Hepatocyte (in vitro differentiated cells): ENCODE measurements around the gene TRPT1. TPM values are rescaled to one million over a fixed set of nuclear protein-coding genes. Genes with fewer than 3 reads are reported as not detected.

Experiments
- DNase-seq: peaks from one replicate; pipeline ENCODE4 v3.0.0-alpha.2; 2016; ENCODE audit warnings: low spot score
- H2AFZ ChIP-seq: fragments of 200-600 bp; sonication (generic); 2 replicates; pipeline ENCODE4 v1.6.0; 2016; ENCODE audit warnings: antibody characterized with exemption, mild to moderate bottlenecking
- H3K27ac ChIP-seq: fragments of 200-600 bp; sonication (generic); 2 replicates; pipeline ENCODE4 v1.5.1; 2016; ENCODE audit warnings: mild to moderate bottlenecking
- H3K27me3 ChIP-seq: fragments of 200-600 bp; sonication (generic); 2 replicates; pipeline ENCODE4 v1.6.1; 2016
- H3K36me3 ChIP-seq: fragments of 200-600 bp; sonication (generic); replicated peaks from 2 replicates; pipeline ENCODE4 v1.5.1; 2016; ENCODE audit warnings: low read depth; ENCODE audit not compliant: insufficient read depth
- H3K4me1 ChIP-seq: fragments of 200-600 bp; sonication (generic); 2 replicates; pipeline ENCODE4 v1.5.1; 2016; ENCODE audit warnings: mild to moderate bottlenecking, moderate library complexity; ENCODE audit not compliant: insufficient read depth
- H3K4me2 ChIP-seq: fragments of 200-600 bp; sonication (generic); 2 replicates; pipeline ENCODE4 v1.6.0; 2016
- H3K4me3 ChIP-seq: fragments of 200-600 bp; sonication (generic); 2 replicates; pipeline ENCODE4 v1.5.1; 2016; ENCODE audit warnings: mild to moderate bottlenecking
- H3K79me2 ChIP-seq: fragments of 200-600 bp; sonication (generic); 2 replicates; pipeline ENCODE4 v1.6.0; 2017; ENCODE audit warnings: mild to moderate bottlenecking
- H3K9me2 ChIP-seq: fragments of 200-600 bp; sonication (generic); replicated peaks from 2 replicates; pipeline ENCODE4 v1.6.0; 2017; ENCODE audit warnings: mild to moderate bottlenecking; ENCODE audit not compliant: insufficient read depth
- H3K9me3 ChIP-seq: fragments of 200-600 bp; sonication (generic); 2 replicates; pipeline ENCODE4 v1.5.1; 2016; ENCODE audit warnings: low read depth, mild to moderate bottlenecking
- H4K20me1 ChIP-seq: fragments of 200-600 bp; sonication (generic); 2 replicates; pipeline ENCODE4 v1.6.0; 2016; ENCODE audit warnings: mild to moderate bottlenecking; ENCODE audit not compliant: insufficient read depth, poor library complexity, severe bottlenecking
- EZH2 ChIP-seq: fragments of 200-600 bp; sonication (generic); IDR thresholded peaks from 2 replicates; pipeline ENCODE4 v1.6.1; 2016; ENCODE audit warnings: antibody characterized with exemption, mild to moderate bottlenecking, borderline replicate concordance
- EZH2phosphoT487 ChIP-seq: fragments of 200-600 bp; sonication (generic); IDR thresholded peaks from one replicate; pipeline ENCODE4 v1.6.1; 2018; ENCODE audit warnings: antibody characterized with exemption, mild to moderate bottlenecking, low read depth, moderate library complexity; ENCODE audit not compliant: unreplicated experiment, severe bottlenecking
- WGBS: methylation state at CpG from one replicate; pipeline ENCODE4 v1.1.6; 2016; ENCODE audit warnings: low lambda C conversion rate; ENCODE audit errors: missing lambda C conversion rate; 5-methylcytosine and 5-hydroxymethylcytosine counted together
- polyA plus RNA-seq: library from polyadenylated mRNA; unstranded; fragments of >200 nt; fragmentation: Nextera tagmentation; extraction: Ambion mirVana; gene quantifications from 2 replicates; pipeline ENCODE4 v1.2.1, GENCODE V29; 2016
- total RNA-seq: library from RNA; depleted of rRNA; stranded (reverse); fragments of >200 nt; gene quantifications from 2 replicates; pipeline ENCODE4 v1.2.3, GENCODE V29; 2014
- TF ChIP-seq, protein P1 (sequence below): fragments of 200-600 bp; sonication (generic); IDR thresholded peaks from 2 replicates; pipeline ENCODE4 v1.5.1; 2016; ENCODE audit warnings: antibody characterized with exemption, mild to moderate bottlenecking; ENCODE audit not compliant: poor library complexity

Gene TRPT1
- total and polyA plus RNA-seq, 2 experiments from 2014 or later: 52.8 to 55.5 TPM

GRCh38 chr11:64258946-64259532 is 33.1 kb upstream of the TRPT1 start:
- Histone ChIP-seq H2AFZ (no peak overlapping the region), H3K79me2 (no peaks in the 10 kb centered on the region), H3K9me3 (no peaks in the 10 kb centered on the region), H4K20me1 (no peaks in the 10 kb centered on the region), H3K36me3 (no peaks in the 10 kb centered on the region), H3K4me2 (no peak overlapping the region), H3K4me3 (no peak overlapping the region), H3K9me2 (no peaks in the 10 kb centered on the region), H3K27ac (no peak overlapping the region), H3K27me3 (no peaks in the 10 kb centered on the region), H3K4me1 (no peaks in the 10 kb centered on the region)
- DNase-seq: no peak
- TF ChIP-seq, protein P1, sequence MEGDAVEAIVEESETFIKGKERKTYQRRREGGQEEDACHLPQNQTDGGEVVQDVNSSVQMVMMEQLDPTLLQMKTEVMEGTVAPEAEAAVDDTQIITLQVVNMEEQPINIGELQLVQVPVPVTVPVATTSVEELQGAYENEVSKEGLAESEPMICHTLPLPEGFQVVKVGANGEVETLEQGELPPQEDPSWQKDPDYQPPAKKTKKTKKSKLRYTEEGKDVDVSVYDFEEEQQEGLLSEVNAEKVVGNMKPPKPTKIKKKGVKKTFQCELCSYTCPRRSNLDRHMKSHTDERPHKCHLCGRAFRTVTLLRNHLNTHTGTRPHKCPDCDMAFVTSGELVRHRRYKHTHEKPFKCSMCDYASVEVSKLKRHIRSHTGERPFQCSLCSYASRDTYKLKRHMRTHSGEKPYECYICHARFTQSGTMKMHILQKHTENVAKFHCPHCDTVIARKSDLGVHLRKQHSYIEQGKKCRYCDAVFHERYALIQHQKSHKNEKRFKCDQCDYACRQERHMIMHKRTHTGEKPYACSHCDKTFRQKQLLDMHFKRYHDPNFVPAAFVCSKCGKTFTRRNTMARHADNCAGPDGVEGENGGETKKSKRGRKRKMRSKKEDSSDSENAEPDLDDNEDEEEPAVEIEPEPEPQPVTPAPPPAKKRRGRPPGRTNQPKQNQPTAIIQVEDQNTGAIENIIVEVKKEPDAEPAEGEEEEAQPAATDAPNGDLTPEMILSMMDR: no peak
- TF ChIP-seq EZH2 (no peak), EZH2phosphoT487 (no peak)
- 98% methylated on average over 25 of the region's 32 CpGs for WGBS

GRCh38 chr11:64258356-64258755 is 32.4 kb upstream of the TRPT1 start:
- no peaks in the 10 kb centered on the region for H4K20me1 ChIP-seq
- H2AFZ ChIP-seq: no peak overlapping the region
- no peaks in the 10 kb centered on the region for H3K9me2 ChIP-seq
- no peak overlapping the region for H3K4me3 ChIP-seq
- no peaks in the 10 kb centered on the region for H3K27me3 ChIP-seq
- no peaks in the 10 kb centered on the region for H3K9me3 ChIP-seq
- TF ChIP-seq, protein P1: no peak
- TF ChIP-seq EZH2phosphoT487 (no peak), EZH2 (no peak)
- no peak for DNase-seq
- no peak overlapping the region for H3K4me2 ChIP-seq
- no peaks in the 10 kb centered on the region for H3K36me3 ChIP-seq
- H3K27ac ChIP-seq: no peak overlapping the region
- WGBS: 93% methylated on average over 21 of the region's 24 CpGs
- no peaks in the 10 kb centered on the region for H3K79me2 ChIP-seq
- no peaks in the 10 kb centered on the region for H3K4me1 ChIP-seq

- H3K36me3 ChIP-seq: no peaks in the 10 kb centered on the region
- DNase-seq: no peak
- H3K27me3 ChIP-seq: no peaks in the 10 kb centered on the region
- no peak overlapping the region for H3K4me2 ChIP-seq
- peaks cover 16% of the 10 kb centered on the region for H3K79me2 ChIP-seq
- WGBS: 96% methylated on average over 15 of the region's 15 CpGs
- H3K27ac ChIP-seq: no peak overlapping the region
- H3K4me3 ChIP-seq: no peak overlapping the region
- H2AFZ ChIP-seq: no peak overlapping the region
- no peak for TF ChIP-seq EZH2phosphoT487
- TF ChIP-seq EZH2: no peak
- TF ChIP-seq, protein P1: no peak
- no peaks in the 10 kb centered on the region for H3K9me2 ChIP-seq
- H4K20me1 ChIP-seq: peaks cover 5% of the 10 kb centered on the region
- H3K9me3 ChIP-seq: no peaks in the 10 kb centered on the region
- H3K4me1 ChIP-seq: peaks cover 5% of the 10 kb centered on the region
Observed at GRCh38 chr11:64256300-64256699, 30.3 kb upstream of the TRPT1 start.
